ENCODE results near the gene TENM4.
A peak's percentile ranks its signal among the peaks of the same experiment; 100 is the strongest.
"Not testable (repeated sequence)": the region's sequence is repeated elsewhere in the genome, so short reads cannot be mapped to it uniquely, and the experiment has no call there.

The TENM4 gene

DNA sequence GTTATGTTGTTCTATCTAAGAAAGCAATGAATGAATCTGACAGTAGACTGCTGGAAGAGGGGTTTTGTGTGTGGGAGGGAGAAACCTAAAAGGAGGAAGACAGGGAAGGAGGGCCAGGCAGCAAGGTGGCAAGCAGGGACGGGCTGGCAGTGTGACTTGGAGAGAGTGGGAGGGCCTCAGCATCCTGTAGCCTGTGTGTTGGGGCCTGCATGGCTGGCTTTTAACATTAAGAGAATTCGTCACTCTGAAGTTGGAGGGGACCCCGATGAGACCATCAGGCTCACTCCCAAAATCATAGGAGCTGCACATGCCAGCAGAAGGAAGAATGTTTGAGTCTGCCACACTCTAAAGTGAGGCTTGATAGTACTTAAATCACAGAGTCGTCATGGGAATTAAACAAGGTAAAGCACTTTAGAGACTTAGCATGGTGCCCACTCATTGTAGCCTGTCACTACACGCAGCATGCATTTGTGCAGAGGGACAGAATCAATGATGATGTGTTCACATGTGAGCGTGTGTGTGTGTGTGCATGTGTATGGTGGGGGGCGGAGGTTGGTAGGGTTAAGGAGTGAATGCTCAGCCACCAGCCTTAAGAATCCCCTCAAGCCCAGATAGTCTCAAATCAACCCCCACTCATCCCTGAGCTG, 199.5 kb downstream of the TENM4 start:
- DNase-seq, result no peak

- no peak for DNase-seq
Measured at GRCh38 chr11:79237703-79238102, 203.1 kb downstream of the TENM4 start.

DNA sequence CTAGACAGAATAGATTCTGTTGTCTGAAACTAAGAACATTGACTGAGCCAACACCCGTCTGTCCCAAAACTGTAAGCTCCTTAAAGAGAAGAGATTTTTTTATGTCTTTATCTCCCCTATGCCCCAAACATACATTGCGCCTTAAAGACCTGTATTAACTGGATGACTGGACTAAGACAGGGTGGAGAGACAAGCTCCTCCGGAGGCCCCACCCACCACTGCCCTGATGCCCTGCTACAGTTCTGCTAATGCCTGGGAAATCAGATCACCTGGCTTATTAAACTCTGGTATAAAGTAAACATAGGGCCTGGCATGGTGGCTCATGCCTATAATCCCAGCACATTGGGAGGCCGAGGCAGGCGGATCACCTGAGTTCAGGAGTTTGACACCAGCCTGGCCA, 203.7 kb downstream of the TENM4 start:
- no peak for DNase-seq

DNA sequence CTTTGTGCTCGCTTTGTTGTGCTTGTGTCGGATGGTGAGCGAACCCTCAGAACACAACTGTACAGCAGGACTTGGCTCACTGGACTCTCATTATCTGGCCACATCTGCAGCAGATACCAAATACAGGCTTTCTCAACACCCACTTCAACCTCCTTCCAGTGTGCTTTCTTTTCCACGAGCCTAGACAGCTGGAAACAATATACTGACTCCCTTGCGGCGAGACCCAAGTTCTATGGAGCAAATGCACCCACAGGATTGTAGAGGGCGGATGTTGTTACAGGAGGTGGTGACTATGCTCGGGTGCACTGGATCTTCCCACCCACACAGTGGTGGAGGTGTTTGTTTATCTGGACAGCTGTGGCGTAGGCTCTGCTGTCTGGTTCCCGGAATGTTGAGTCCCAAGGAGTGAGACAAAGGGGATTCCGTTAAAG, 204.3 kb downstream of the TENM4 start:
- DNase-seq, result no peak

DNA sequence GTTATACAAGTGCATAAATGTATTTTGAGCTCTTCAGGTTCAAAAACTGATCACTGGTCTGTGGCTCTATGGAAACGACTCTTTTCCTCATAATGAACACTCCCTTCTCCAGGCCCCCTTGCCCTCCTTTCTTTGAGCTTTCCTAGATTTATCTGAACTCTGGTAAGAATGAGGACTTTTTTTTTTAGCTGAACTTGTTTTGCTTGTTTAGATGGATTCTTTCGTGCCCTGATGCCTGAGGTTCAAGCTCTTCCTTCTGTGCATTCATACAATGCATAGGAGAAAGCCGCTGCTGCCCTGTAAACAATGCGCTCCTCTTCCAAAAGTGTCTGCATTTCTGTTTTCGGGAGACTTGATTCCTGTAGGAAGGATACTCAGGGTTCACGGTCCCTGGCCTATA, 205.1 kb downstream of the TENM4 start:
- no peak for DNase-seq

GRCh38 chr11:79232346-79232745, 208.5 kb downstream of the TENM4 start:
- DNase-seq, result no peak

- no peak for DNase-seq
Measured at GRCh38 chr11:79229047-79229446, 211.8 kb downstream of the TENM4 start.

DNA sequence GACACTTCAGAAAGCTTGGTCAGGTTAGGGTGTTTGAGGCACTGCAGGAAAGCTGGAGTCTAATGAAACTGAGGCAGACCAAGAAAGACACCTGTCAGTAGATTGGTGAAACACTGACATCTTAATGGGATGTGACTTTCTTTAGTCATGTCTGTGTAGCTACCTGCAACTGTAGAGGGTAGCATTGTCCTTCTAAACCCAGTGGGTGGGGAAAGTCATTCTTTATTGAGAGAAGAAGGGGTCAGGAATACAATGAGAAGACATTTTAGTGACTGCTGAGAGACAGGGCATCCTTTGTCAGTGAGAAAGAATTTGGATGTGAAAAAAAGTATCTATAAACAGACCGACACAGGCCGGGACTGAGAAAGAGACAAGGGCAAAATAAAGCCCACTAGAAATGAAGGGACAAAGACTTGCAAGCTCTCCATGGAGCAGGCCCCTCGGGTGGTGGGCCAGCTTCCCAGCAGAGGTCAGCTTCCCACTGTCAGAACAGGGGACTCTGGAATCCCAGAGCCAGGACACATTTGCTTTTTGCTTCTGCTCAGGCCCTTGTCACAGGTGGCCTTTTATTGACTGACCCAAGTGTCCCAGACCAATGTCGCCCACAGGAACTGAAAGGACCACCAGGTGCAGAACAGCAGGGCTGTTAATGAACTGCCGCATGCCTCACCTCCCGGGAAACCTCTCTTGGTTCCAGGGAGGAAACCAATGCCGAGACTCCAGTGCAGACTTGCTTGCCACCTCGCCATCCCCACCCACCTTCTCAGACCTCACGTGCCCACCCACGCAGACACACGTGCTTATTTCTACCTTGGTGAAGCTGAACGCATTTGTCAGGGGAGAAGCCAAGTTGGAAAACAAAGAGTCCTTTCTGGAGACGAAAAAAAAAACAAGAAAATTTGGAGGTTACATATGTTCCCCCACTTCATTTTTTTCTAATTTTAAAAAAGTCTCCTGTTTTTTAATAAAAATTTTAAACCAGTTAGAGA, 212.8 kb downstream of the TENM4 start:
- DNase-seq, result no peak

DNA sequence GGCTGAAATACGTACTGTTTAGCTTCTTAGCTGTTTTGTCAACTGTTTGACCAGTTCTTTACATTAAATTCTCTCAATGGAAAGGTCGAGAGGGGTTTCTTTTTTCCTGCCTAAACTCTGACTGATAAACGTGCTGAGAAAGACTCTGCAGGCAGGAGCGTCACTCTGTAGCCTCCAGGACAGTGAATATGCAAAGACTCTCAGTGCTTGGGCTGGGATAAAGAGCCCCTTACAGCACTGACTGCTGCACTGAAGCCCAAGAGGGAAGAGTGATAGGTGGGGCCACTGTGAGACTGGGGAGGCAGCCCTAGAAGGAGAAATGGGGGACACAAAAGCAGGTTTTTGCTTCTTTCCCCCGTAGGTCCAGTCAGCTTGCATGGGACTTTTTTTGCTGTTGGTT, 213.5 kb downstream of the TENM4 start:
- no peak for DNase-seq

- no peak for DNase-seq
Measured at GRCh38 chr11:79226126-79226525, 214.7 kb downstream of the TENM4 start.

- DNase-seq, result not testable (repeated sequence)
Measured at GRCh38 chr11:79222163-79222562, 218.7 kb downstream of the TENM4 start.

GRCh38 chr11:79221444-79222130, 219.2 kb downstream of the TENM4 start:
- no peak for DNase-seq

DNA sequence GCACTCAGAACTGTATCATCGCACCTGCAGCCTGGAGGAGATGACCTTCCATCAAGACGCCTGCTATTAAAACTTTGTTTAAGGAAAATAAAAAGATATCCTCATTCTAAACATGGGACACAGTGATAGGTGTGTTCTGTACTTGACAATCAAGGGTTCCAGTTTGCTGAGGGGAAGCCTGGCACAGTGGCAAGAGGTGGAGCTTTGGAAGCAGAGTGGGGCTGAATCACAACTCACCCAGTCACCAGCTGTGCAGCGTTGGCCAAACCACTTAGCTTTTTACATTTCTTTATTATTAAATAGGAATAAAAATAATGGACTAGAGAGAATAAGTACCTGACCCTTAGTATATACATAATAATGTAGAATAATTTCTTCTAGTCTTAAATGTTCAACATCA, 220.7 kb downstream of the TENM4 start:
- no peak for DNase-seq

GRCh38 chr11:79219186-79220045, 221.4 kb downstream of the TENM4 start:
- DNase-seq, result peak in 1 of 2 donors; percentile 21

DNA sequence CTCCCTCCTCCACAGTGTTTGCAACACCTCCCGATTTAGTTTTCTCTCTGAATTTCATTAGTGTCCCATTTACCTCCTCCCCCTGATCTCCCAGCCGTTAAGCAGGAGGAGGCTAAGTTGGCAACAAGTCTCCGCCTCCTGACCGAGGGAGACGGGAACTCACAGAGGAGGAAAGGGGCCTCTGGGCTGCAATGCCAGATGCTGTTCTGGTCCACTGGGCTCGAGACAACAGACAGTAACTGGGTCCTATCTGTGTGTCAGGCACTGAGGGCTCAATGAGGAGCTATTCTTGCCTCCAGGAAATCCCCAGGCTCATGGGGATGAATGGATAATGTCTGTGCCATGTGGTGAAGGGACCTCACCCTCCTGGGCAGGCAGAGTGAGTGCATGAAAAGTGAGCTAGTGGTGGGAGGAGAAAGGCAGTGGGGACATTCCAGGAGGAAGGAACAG, 228.1 kb downstream of the TENM4 start:
- DNase-seq, result peak in 1 of 2 donors; percentile 65

DNA sequence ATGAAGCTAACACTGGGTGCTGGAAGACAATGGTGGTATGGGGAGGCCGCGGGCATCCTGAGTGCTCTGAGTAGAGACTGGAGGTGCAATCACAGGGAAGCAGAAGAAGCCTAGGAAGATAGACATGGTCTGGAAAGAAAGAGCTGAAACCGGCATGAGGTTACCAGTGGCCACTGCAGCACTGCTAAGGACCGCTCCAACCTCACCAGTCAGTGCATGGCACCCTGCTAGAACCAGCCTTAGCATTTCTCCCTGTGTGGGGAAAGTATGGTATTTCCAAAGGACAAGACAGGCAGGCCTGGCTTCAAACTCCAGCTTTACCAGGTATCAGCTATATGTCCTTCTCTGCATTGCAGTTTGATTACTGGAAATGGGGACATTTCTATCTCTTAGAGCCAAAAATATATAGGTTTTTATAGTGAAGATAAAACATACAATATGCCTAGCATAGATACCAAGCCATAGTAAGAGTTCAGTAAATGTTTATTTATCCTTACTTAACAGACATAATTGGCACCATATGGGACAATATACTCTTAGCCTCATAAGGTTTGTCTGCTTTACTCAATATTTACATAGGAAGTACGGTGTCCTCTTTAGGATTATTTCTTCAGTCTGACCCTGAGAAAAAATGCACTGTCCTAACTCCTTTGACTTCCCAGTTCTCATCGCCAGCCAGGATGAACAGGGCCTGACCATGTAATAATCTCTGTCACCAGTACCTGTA, 231.1 kb downstream of the TENM4 start:
- peak in 1 of 2 donors; percentile 13 for DNase-seq

DNA sequence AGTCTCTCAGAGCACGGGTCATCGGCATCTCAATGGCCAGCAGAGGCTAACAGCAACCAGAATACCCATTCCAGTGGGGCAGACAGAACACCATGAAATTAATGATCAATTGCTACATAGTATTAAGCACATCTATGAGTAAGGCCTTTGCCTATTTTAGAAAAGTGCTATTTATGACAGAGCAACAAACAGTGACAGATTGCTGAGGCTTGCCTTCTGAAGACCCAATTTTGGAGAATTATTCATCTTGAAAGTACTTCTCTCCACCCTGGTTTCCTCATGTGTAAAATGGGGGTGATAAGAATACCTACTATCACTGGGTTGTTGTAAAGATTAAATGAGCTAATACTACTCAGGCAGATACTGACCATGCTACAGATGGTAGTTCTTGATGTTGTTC, 232.7 kb downstream of the TENM4 start:
- no peak for DNase-seq

GRCh38 chr11:79206951-79207350, 233.9 kb downstream of the TENM4 start:
- no peak for DNase-seq

DNA sequence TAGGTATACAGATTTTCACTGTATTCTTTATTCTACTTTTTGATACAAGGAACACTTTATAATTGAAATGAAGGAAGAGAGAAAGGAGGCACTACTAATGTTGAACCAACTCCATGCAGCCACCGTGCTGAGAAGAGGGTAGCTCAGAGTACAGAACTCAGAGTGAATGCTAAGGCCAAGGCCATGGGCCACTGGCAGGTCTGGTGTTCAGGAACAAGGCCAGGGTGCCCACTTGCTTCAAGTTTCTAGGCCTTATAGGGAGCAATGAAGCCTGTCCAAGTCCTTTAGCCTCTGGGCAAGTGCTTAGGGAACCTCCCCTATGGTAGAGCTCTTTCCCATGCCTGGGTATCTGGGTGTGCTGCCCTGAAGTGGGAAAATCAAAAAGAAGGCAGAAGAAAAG, 235.0 kb downstream of the TENM4 start:
- no peak for DNase-seq

DNA sequence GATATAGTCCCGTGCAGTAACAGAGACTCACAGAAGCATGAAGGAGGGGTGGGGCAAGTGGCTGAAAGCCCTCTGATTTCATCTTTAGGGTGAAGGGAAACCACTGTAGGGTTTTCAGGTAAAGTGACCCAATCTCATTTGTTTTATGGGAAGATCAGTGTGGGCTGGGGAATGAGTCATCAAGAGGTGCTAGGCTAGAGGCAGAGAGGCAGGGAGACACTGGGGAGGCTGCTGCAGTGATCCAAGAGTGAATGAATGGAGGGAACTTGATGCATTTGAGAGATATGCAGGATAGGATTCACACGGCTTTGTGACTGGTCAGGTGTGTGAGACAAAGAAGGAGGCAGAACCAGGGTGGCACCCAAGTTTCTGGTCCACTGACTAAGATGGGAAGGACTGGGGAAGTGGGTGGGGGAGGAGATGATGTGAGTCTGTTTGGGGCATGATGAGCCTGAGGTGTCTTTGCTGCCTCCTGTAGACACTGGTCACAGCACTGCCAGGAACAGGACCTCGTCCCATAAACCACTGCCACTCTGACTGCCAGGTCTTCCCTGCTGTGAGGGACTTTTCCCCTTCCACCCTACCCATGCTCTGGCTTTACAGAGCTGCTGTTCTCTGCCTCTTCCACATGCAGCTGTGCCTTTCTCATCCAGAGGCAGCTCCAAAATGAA, 239.0 kb downstream of the TENM4 start:
- peak in 1 of 2 donors; percentile 9 for DNase-seq

All from inflammatory macrophage treated with lipopolysaccharide for 1 hour (primary cell).